GM23338 (cell line): Measurements from ENCODE around the gene KIF27. TPM values are rescaled to one million over a fixed set of nuclear protein-coding genes. Genes with fewer than 3 reads are reported as not detected.

Experiments used
- ATAC-seq: fragments of 200-7000 bp; cut with Tn5 transposase; 3 replicates; pipeline ENCODE4 v1.9.1; 2020
- DNase-seq: peaks from one replicate; pipeline ENCODE4 v3.0.0-alpha.2; 2015; ENCODE audit warnings: low spot score
- H2AFZ ChIP-seq: fragments of 200-600 bp; sonication (generic); 2 replicates; pipeline ENCODE4 v1.8.0; 2016; ENCODE audit warnings: antibody characterized with exemption, mild to moderate bottlenecking, moderate library complexity
- H3F3A ChIP-seq: fragments of 200-600 bp; sonication (generic); replicated peaks from 2 replicates; pipeline ENCODE4 v1.8.0; 2017; ENCODE audit warnings: antibody characterized with exemption, mixed run types, low read depth
- H3K27ac ChIP-seq: fragments of 200-600 bp; sonication (generic); 2 replicates; pipeline ENCODE4 v1.6.1; 2016; ENCODE audit warnings: low read depth
- H3K27me3 ChIP-seq: fragments of 200-600 bp; sonication (generic); 2 replicates; pipeline ENCODE4 v1.8.0; 2016; ENCODE audit warnings: mild to moderate bottlenecking, mixed run types, moderate library complexity; ENCODE audit not compliant: insufficient read depth
- H3K36me3 ChIP-seq: fragments of 200-600 bp; sonication (generic); 2 replicates; pipeline ENCODE4 v1.8.0; 2016; ENCODE audit warnings: mild to moderate bottlenecking; ENCODE audit not compliant: insufficient read depth
- H3K4me1 ChIP-seq: fragments of 200-600 bp; sonication (generic); 2 replicates; pipeline ENCODE4 v1.8.0; 2016; ENCODE audit warnings: mild to moderate bottlenecking, moderate library complexity; ENCODE audit not compliant: insufficient read depth
- H3K4me2 ChIP-seq: fragments of 200-600 bp; sonication (generic); 2 replicates; pipeline ENCODE4 v1.7.1; 2017; ENCODE audit warnings: mixed run types
- H3K4me3 ChIP-seq: fragments of 200-600 bp; sonication (generic); 2 replicates; pipeline ENCODE4 v1.6.1; 2016; ENCODE audit warnings: mixed run types
- H3K79me2 ChIP-seq: fragments of 200-600 bp; sonication (generic); replicated peaks from 2 replicates; pipeline ENCODE4 v1.8.0; 2017; ENCODE audit warnings: mild to moderate bottlenecking; ENCODE audit not compliant: insufficient read depth
- H3K9me2 ChIP-seq: fragments of 200-600 bp; sonication (generic); 2 replicates; pipeline ENCODE4 v1.8.0; 2017; ENCODE audit not compliant: insufficient read depth
- H4K20me1 ChIP-seq: fragments of 200-600 bp; sonication (generic); replicated peaks from 2 replicates; pipeline ENCODE4 v1.8.0; 2017; ENCODE audit warnings: mild to moderate bottlenecking; ENCODE audit not compliant: insufficient read depth
- H3K27ac Mint-ChIP-seq: 2 replicates; pipeline ENCODE4 v1.8.0; 2020; ENCODE audit warnings: inconsistent platforms, mild to moderate bottlenecking, moderate library complexity, mixed read lengths
- H3K27me3 Mint-ChIP-seq: 3 replicates; pipeline ENCODE4 v1.8.0; 2022; ENCODE audit warnings: low read depth, mild to moderate bottlenecking, moderate library complexity, mixed read lengths, inconsistent platforms; ENCODE audit not compliant: insufficient read depth, poor library complexity
- H3K36me3 Mint-ChIP-seq: 3 replicates; pipeline ENCODE4 v1.8.0; 2021; ENCODE audit warnings: low read depth, mild to moderate bottlenecking, inconsistent platforms, moderate library complexity, mixed read lengths
- H3K4me1 Mint-ChIP-seq: 3 replicates; pipeline ENCODE4 v1.8.0; 2020; ENCODE audit warnings: mild to moderate bottlenecking, inconsistent platforms, mixed read lengths
- H3K4me3 Mint-ChIP-seq: 3 replicates; pipeline ENCODE4 v1.8.0; 2021; ENCODE audit warnings: moderate library complexity, mild to moderate bottlenecking, inconsistent platforms, mixed read lengths
- H3K9me3 Mint-ChIP-seq: 3 replicates; pipeline ENCODE4 v1.8.0; 2020; ENCODE audit warnings: moderate library complexity, mild to moderate bottlenecking, inconsistent platforms, mixed read lengths
- CREB1 ChIP-seq: fragments of 250-450 bp; sonication (Bioruptor Pico); IDR thresholded peaks from 2 replicates; pipeline ENCODE4 v1.5.0; 2020; ENCODE audit warnings: low read depth, mild to moderate bottlenecking, moderate library complexity
- CTCF ChIP-seq, 2 experiments: fragments of 200-600 bp in 1 of 2; sonication (generic) in 1 of 2; conservative IDR thresholded peaks; 2 replicates each; pipeline versions ENCODE4 v1.5.1 to v1.6.1; 2016 to 2017; ENCODE audit warnings: antibody characterized with exemption in 2 of 2, low read depth in 2 of 2, mild to moderate bottlenecking in 2 of 2, moderate library complexity in 1 of 2
- EZH2phosphoT487 ChIP-seq: fragments of 200-600 bp; sonication (generic); IDR thresholded peaks from one replicate; pipeline ENCODE4 v1.8.1; 2018; ENCODE audit warnings: antibody characterized with exemption; ENCODE audit not compliant: unreplicated experiment
- JUNB ChIP-seq: IDR thresholded peaks from one replicate; pipeline ENCODE4 v1.6.1; 2016; ENCODE audit warnings: antibody characterized with exemption; ENCODE audit not compliant: unreplicated experiment
- NANOG ChIP-seq: IDR thresholded peaks from 2 replicates; pipeline ENCODE4 v1.6.1; 2016; ENCODE audit warnings: antibody characterized with exemption, borderline replicate concordance
- POLR2AphosphoS5 ChIP-seq: IDR thresholded peaks from 2 replicates; pipeline ENCODE4 v1.6.1; 2016; ENCODE audit warnings: antibody characterized with exemption, low read depth
- STAT1 ChIP-seq: IDR thresholded peaks from one replicate; pipeline ENCODE4 v1.6.1; 2016; ENCODE audit warnings: antibody characterized with exemption; ENCODE audit not compliant: unreplicated experiment
- ZNF114 ChIP-seq: fragments of 250-450 bp; sonication (Bioruptor Pico); IDR thresholded peaks from 2 replicates; pipeline ENCODE4 v1.5.0; 2020; ENCODE audit warnings: mild to moderate bottlenecking, moderate library complexity
- ZNF462 ChIP-seq: fragments of 250-450 bp; sonication (Bioruptor Pico); IDR thresholded peaks from 2 replicates; pipeline ENCODE4 v1.5.0; 2020; ENCODE audit warnings: mild to moderate bottlenecking, moderate library complexity
- polyA plus RNA-seq: library from polyadenylated mRNA; unstranded; fragments of >200 nt; fragmentation: Nextera tagmentation; extraction: Ambion mirVana; gene quantifications from 2 replicates; pipeline ENCODE4 v1.2.1, GENCODE V29; 2016
- total RNA-seq: library from RNA; depleted of rRNA; stranded (reverse); fragments of >200 nt; shearing (Covaris generic); gene quantifications from 2 replicates; pipeline ENCODE4 v1.2.3, GENCODE V29; 2014

Gene KIF27
- total and polyA plus RNA-seq, 2 experiments from 2014 or later: 3.3 to 8.2 TPM

- TF ChIP-seq ZNF462 (CRISPR knock-in tag): no peak
- TF ChIP-seq ZNF114 (CRISPR knock-in tag): no peak
- TF ChIP-seq CTCF (conservative IDR thresholded peaks at IDR 0.05; ENCODE audit: low read depth in 2 of 2): no peak
Observed at GRCh38 chr9:83933790-83934189, 12.6 kb upstream of the KIF27 start (continued).

GRCh38 chr9:83932851-83933250, 11.6 kb upstream of the KIF27 start:
- Histone ChIP-seq H3K79me2 (no peaks in the 10 kb centered on the region), H3K9me2 (no peaks in the 10 kb centered on the region), H3K4me2 (no peak overlapping the region), H2AFZ (no peak overlapping the region), H3K4me3 (no peak overlapping the region), H3K27me3 (no peaks in the 10 kb centered on the region), H3K36me3 (no peaks in the 10 kb centered on the region), H3F3A (no peaks in the 10 kb centered on the region), H4K20me1 (no peaks in the 10 kb centered on the region), H3K4me1 (peaks cover 8% of the 10 kb centered on the region), H3K27ac (no peak overlapping the region)
- H3K4me1 Mint-ChIP-seq: peaks cover 15% of the 10 kb centered on the region; the same call in 2 of the 3 replicates
- no peaks in the 10 kb centered on the region for H3K9me3 Mint-ChIP-seq
- ATAC-seq (no peak), DNase-seq (no peak)
- no peaks in the 10 kb centered on the region; the same call in 2 of the 3 replicates for H3K36me3 Mint-ChIP-seq
- peaks cover 5% of the 10 kb centered on the region for H3K27me3 Mint-ChIP-seq
- no peak overlapping the region for H3K4me3 Mint-ChIP-seq
- no peak overlapping the region for H3K27ac Mint-ChIP-seq
- TF ChIP-seq POLR2AphosphoS5 (no peak), STAT1 (no peak), EZH2phosphoT487 (no peak), NANOG (no peak), CREB1 (CRISPR knock-in tag) (no peak), ZNF462 (CRISPR knock-in tag) (no peak), JUNB (no peak), ZNF114 (CRISPR knock-in tag) (no peak)
